Heart left ventricle (tissue), 16 donors: ENCODE measurements around the gene MTMR2. TPM values are rescaled to one million over a fixed set of nuclear protein-coding genes. Genes with fewer than 3 reads are reported as not detected.

Experiments
- ATAC-seq, 4 donors: fragments of 200-7000 bp; cut with Tn5 transposase; one replicate each; pipeline ENCODE4 v1.9.1; 2020 to 2022; ENCODE audit warnings: moderate library complexity in 4 of 4, mild to moderate bottlenecking in 3 of 4, moderate number of reproducible peaks in 1 of 4
- DNase-seq, 5 donors: peaks; one replicate each; pipeline ENCODE4 v3.0.0-alpha.2; 2020
- H3K27ac ChIP-seq, 12 donors: fragments of 200-600 bp; sonication (generic) in 4 of 12; one replicate each; pipeline versions ENCODE4 v1.5.0 to v1.8.0; 2016 to 2022; ENCODE audit warnings: mild to moderate bottlenecking in 2 of 12
- H3K27me3 ChIP-seq, 9 donors: fragments of 200-600 bp; sonication (generic) in 2 of 9; one replicate each; pipeline versions ENCODE4 v1.5.1 to v1.8.0; 2016 to 2022; ENCODE audit warnings: mild to moderate bottlenecking in 3 of 9
- H3K36me3 ChIP-seq, 9 donors: fragments of 200-600 bp; sonication (generic) in 2 of 9; one replicate each; pipeline versions ENCODE4 v1.5.0 to v1.8.0; 2018 to 2022; ENCODE audit warnings: mild to moderate bottlenecking in 2 of 9
- H3K4me1 ChIP-seq, 12 donors: fragments of 200-600 bp; sonication (generic) in 4 of 12; one replicate each; pipeline versions ENCODE4 v1.5.0 to v1.8.0; 2016 to 2022; ENCODE audit warnings: mild to moderate bottlenecking in 3 of 12
- H3K4me3 ChIP-seq, 12 donors: fragments of 200-600 bp; sonication (generic) in 4 of 12; one replicate each; pipeline versions ENCODE4 v1.5.0 to v1.8.0; 2017 to 2022; ENCODE audit warnings: mild to moderate bottlenecking in 9 of 12, moderate library complexity in 4 of 12
- H3K9me3 ChIP-seq, 12 donors: fragments of 200-600 bp; sonication (generic) in 4 of 12; one replicate each; pipeline versions ENCODE4 v1.5.0 to v1.8.0; 2016 to 2022; ENCODE audit warnings: mild to moderate bottlenecking in 1 of 12
- POLR2A ChIP-seq, 2 donors: fragments of 450-650 bp; IDR thresholded peaks; one replicate each; pipeline ENCODE4 v1.6.1; 2017; ENCODE audit warnings: antibody characterized with exemption in 2 of 2, mild to moderate bottlenecking in 2 of 2, moderate library complexity in 2 of 2
- WGBS, 4 donors: extraction: QIAGEN DNeasy Blood & Tissue Kit in 2 of 4; methylation state at CpG; one replicate each; pipeline versions ENCODE4 v1.1.5 to v1.1.7; 2013 to 2018; 5-methylcytosine and 5-hydroxymethylcytosine counted together
- intact Hi-C, 10 donors: fragments of 100-400 bp; cut with DNase I; formaldehyde crosslinking; loops; one replicate each; pipeline versions ENCODE4 v1.11.1 to v1.14.2; 2022
- polyA plus RNA-seq, 2 donors: library from polyadenylated mRNA; stranded (reverse); fragments of 200-250 nt; gene quantifications; one replicate each; pipeline ENCODE4 v1.2.3, GENCODE V29; 2013
- total RNA-seq, 9 donors: library from RNA; depleted of rRNA in 2 of 9; stranded (reverse); fragments of >200 nt in 2 of 9; fragmentation: NEBNext Ultra II Directional in 3 of 9; extraction: Animal tissue kit (Norgen Biotek cat#: 25700) in 3 of 9; gene quantifications; one replicate each; pipeline versions ENCODE4 v1.1.0 to v1.2.4, GENCODE V29; 2016 to 2023
- TF ChIP-seq, protein P1 (sequence below), 12 donors: fragments of 200-600 bp; sonication (generic) in 4 of 12; IDR thresholded peaks; one replicate each; pipeline versions ENCODE4 v1.5.0 to v1.8.0; 2018 to 2022; ENCODE audit warnings: antibody characterized with exemption in 12 of 12, mild to moderate bottlenecking in 5 of 12
- donor health status: ischemic (EF 13 %, LVEDD 7.1; RV severe dilation, severe dysfunction).
- donor health status: healthy with polysubstance abuse.
- donor health status: DM: no; HTN: yes; CAD: no.
- donor health status: DM: no; HTN: no; CAD: no.
- donor health status: ischemic (EF 25% LVEDD 6.9; RV normal size, moderate dysfunction).
- donor health status: ischemic (EF 25% LVEDD 5.7; RV mildly dilated, moderate dysfunction).
- donor health status: healthy.
- donor health status: DM: yes; HTN: yes; CAD: no.
- donor health status: ischemic (EF 35%, LVEDD 5.7; RV mildly dilated, moderate dysfunction).
- donor health status: nonischemic (EF 11% LVEDD 7.7; RV severe dilation, severe dysfunction).
- donor health status: DM: yes; HTN: yes; CAD: no.
- donor health status: PGD.
- donor health status: ischemic (EF 29% LVEDD 5.4; RV normal size, mild dysfunction).
- donor health status: nonischemic (EF 23%, LVEDD 6.1; RV moderate dilation, normal function).

MTMR2 gene
- total and polyA plus RNA-seq, 11 donors = 7.1 to 23.9 (median 18.6) TPM

DNA sequence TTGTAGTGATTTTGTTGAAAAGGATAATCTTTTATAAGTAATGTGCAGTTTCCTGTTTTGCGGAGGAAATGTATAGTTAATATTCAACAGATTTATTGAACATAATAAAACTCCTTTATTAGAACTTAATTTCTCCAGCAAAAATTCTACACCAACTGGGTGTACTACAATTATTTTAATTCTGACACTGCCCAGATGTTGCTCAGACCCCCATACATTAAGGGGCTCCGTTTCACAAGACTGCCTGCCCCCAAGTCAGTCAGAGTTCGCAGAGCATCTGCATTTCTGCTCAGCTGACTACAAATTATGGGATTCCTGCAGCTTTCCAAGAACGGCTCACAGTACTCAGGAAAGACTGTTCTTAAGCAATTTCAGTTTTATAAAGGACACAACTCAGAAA is 127.4 kb downstream of the MTMR2 start:
- TF ChIP-seq, protein P1, sequence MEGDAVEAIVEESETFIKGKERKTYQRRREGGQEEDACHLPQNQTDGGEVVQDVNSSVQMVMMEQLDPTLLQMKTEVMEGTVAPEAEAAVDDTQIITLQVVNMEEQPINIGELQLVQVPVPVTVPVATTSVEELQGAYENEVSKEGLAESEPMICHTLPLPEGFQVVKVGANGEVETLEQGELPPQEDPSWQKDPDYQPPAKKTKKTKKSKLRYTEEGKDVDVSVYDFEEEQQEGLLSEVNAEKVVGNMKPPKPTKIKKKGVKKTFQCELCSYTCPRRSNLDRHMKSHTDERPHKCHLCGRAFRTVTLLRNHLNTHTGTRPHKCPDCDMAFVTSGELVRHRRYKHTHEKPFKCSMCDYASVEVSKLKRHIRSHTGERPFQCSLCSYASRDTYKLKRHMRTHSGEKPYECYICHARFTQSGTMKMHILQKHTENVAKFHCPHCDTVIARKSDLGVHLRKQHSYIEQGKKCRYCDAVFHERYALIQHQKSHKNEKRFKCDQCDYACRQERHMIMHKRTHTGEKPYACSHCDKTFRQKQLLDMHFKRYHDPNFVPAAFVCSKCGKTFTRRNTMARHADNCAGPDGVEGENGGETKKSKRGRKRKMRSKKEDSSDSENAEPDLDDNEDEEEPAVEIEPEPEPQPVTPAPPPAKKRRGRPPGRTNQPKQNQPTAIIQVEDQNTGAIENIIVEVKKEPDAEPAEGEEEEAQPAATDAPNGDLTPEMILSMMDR (IDR thresholded peaks at IDR 0.05) = no peak
- no peak for TF ChIP-seq POLR2A (IDR thresholded peaks at IDR 0.05)
- DNase-seq (no peak), ATAC-seq (no peak)
- no peak overlapping the region for H3K4me3 ChIP-seq
- H3K4me1 ChIP-seq = peaks cover 0 to 16% (median 9%) of the 10 kb centered on the region in 12 donors
- intact Hi-C loops = no loop called here
- no peaks in the 10 kb centered on the region for H3K9me3 ChIP-seq
- H3K27me3 ChIP-seq = no peaks in the 10 kb centered on the region
- H3K36me3 ChIP-seq = peaks cover 0 to 25% (median 22%) of the 10 kb centered on the region in 9 donors
- WGBS, 4 donors = 88 to 94% (median 92%) methylated on average over 4 of the region's 4 CpGs
- H3K27ac ChIP-seq = no peak overlapping the region

DNA sequence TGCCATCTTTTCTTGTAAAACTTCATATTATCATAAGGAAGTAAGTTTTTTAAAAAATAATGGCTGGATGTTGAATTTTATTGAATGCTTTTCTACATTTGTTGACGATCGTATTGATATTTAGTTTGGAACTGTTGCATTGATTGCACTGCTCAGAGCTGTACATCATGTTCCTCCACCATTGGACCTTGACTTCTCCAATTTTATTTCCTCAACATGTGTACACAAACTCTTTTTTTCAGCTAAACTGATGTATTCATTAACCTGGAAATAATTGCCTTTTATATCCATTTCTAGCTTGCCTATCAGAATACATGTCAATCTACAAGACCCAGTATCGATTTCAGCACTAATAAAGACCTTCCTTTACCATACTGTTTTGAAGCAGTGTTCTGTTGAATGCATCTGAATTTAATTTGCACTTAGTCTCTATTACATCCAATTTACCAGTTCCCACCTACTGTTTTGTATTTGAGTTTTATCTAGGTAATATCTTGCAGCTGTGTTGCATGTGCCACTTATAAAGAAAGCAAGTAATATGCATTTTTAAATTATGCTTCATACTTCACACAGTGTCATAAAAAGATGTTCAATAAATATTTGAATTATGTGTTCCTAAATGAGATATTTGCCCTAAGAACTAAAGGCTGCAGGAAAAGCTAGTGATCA is 128.1 kb downstream of the MTMR2 start:
- Histone ChIP-seq H3K36me3 (peaks cover 0 to 17% (median 17%) of the 10 kb centered on the region in 9 donors), H3K27me3 (no peaks in the 10 kb centered on the region), H3K9me3 (no peaks in the 10 kb centered on the region), H3K4me1 (peaks cover 0 to 20% (median 13%) of the 10 kb centered on the region in 12 donors), H3K27ac (no peak overlapping the region), H3K4me3 (no peak overlapping the region)
- WGBS, 4 donors = 92 to 95% (median 93%) methylated on average over 3 of the region's 3 CpGs
- DNase-seq = no peak
- intact Hi-C loops = no loop called here
- no peak for TF ChIP-seq POLR2A (IDR thresholded peaks at IDR 0.05)
- TF ChIP-seq, protein P1 (IDR thresholded peaks at IDR 0.05) = no peak
- no peak for ATAC-seq

DNA sequence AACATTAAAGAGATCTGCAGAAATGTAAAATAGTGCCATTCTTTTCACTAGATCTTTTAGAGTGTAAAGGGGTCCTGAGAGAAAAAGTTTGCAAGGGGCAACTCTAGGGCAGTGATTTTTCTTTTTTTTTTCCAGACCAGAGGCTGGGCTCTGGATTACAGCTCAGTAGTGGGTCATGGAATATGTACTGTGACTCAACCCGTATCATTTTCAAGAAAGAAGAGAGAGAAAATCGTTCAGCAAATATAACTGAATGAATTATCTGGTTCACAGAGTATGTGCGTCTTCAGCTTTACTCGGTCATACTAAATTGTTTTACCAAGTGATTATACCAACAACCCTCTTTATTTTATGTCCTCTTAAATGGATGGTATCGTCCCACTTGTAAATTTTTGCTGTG is 129.8 kb downstream of the MTMR2 start:
- Histone ChIP-seq H3K36me3 (peaks cover 0 to 1% (median under 1%) of the 10 kb centered on the region in 9 donors), H3K4me1 (peaks cover 0 to 20% (median 13%) of the 10 kb centered on the region in 12 donors), H3K9me3 (no peaks in the 10 kb centered on the region), H3K27ac (no peak overlapping the region), H3K4me3 (no peak overlapping the region), H3K27me3 (no peaks in the 10 kb centered on the region)
- no peak for TF ChIP-seq POLR2A (IDR thresholded peaks at IDR 0.05)
- TF ChIP-seq, protein P1 (IDR thresholded peaks at IDR 0.05) = no peak
- 90 to 94% (median 91%) methylated on average over 5 of the region's 5 CpGs for WGBS, 4 donors
- intact Hi-C loops = no loop called here
- DNase-seq (no peak), ATAC-seq (no peak)

DNA sequence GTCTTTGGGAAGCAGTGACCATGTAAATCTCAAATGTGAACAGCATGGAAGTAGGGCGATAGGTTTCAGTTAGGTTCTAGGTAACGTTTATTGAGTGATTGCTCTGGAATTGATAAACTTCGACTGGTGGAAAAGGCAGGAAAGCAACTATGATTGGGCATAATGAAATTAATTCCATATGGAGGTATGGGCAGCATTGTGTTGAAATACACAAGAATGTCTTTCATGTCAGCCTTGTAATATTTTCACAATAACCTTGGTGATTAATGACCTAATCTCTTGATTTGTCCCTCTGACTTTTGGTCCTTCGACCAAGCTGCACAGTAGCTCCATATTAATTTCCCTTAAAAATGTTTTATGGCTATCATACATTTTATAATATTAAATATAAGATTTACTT is 130.8 kb downstream of the MTMR2 start:
- Histone ChIP-seq H3K4me1 (peaks cover 2 to 29% (median 21%) of the 10 kb centered on the region in 12 donors), H3K36me3 (peaks cover 0 to under 1% (median 0%) of the 10 kb centered on the region in 9 donors), H3K27me3 (no peaks in the 10 kb centered on the region), H3K4me3 (no peak overlapping the region), H3K9me3 (no peaks in the 10 kb centered on the region), H3K27ac (no peak overlapping the region)
- DNase-seq (no peak), ATAC-seq (no peak)
- 79 to 95% (median 94%) methylated on average over 4 of the region's 4 CpGs for WGBS, 4 donors
- intact Hi-C loops = no loop called here
- TF ChIP-seq POLR2A (IDR thresholded peaks at IDR 0.05) = no peak
- TF ChIP-seq, protein P1 (IDR thresholded peaks at IDR 0.05) = no peak
